ENCODE results near the gene DUSP22.

DNA sequence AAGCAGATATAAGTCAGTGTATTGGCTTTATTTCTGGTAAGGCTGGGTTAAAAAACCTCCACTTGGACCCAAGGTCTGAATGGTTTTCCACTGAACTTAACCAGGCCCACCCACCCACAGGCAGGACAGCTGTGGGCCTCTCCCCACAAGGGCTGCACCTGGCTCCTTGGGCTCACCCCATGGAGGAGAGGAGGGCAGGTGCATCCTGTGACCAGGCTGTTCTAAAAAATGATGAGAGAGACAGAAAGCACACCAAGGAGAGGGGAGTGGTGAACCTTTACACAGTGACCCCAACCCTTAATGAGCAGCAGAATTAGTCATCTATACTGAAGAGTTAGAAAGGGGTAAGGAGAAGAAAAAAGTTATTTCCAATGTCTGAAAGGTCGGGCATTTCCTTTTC lies 34.5 kb upstream of the DUSP22 start:
- TF ChIP-seq, protein P1, sequence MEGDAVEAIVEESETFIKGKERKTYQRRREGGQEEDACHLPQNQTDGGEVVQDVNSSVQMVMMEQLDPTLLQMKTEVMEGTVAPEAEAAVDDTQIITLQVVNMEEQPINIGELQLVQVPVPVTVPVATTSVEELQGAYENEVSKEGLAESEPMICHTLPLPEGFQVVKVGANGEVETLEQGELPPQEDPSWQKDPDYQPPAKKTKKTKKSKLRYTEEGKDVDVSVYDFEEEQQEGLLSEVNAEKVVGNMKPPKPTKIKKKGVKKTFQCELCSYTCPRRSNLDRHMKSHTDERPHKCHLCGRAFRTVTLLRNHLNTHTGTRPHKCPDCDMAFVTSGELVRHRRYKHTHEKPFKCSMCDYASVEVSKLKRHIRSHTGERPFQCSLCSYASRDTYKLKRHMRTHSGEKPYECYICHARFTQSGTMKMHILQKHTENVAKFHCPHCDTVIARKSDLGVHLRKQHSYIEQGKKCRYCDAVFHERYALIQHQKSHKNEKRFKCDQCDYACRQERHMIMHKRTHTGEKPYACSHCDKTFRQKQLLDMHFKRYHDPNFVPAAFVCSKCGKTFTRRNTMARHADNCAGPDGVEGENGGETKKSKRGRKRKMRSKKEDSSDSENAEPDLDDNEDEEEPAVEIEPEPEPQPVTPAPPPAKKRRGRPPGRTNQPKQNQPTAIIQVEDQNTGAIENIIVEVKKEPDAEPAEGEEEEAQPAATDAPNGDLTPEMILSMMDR (IDR thresholded peaks at IDR 0.05): no peak
- TF ChIP-seq POLR2AphosphoS5 (IDR thresholded peaks at IDR 0.05; ENCODE audit: low read depth, low read length): no peak
- TF ChIP-seq SIN3A (IDR thresholded peaks at IDR 0.05; ENCODE audit: borderline replicate concordance, insufficient read depth, low read depth, low read length): no peak
